Ishikawa (cell line): ENCODE measurements around the gene MYO5A.

Source experiments
- CEBPB ChIP-seq: IDR thresholded peaks from 2 replicates; pipeline ENCODE4 v1.6.1; 2012
- CREB1 ChIP-seq: IDR thresholded peaks from 2 replicates; pipeline ENCODE4 v1.6.1; 2012; ENCODE audit warnings: low read depth
- EGR1 ChIP-seq: IDR thresholded peaks from 2 replicates; pipeline ENCODE4 v1.6.1; 2012
- EP300 ChIP-seq: IDR thresholded peaks from 2 replicates; pipeline ENCODE4 v1.6.1; 2012; ENCODE audit warnings: borderline replicate concordance
- FOXM1 ChIP-seq: IDR thresholded peaks from 2 replicates; pipeline ENCODE4 v1.6.1; 2012; ENCODE audit warnings: low read depth, borderline replicate concordance
- MAX ChIP-seq: IDR thresholded peaks from 2 replicates; pipeline ENCODE4 v1.6.1; 2012
- NFIC ChIP-seq: IDR thresholded peaks from 2 replicates; pipeline ENCODE4 v1.6.1; 2012
- RAD21 ChIP-seq: IDR thresholded peaks from 2 replicates; pipeline ENCODE4 v1.6.1; 2012; ENCODE audit warnings: low read depth
- TAF1 ChIP-seq: IDR thresholded peaks from 2 replicates; pipeline ENCODE4 v1.6.1; 2012; ENCODE audit warnings: low read depth, mild to moderate bottlenecking
- TCF12 ChIP-seq: IDR thresholded peaks from 2 replicates; pipeline ENCODE4 v1.6.1; 2012; ENCODE audit warnings: low read depth
- TEAD4 ChIP-seq: IDR thresholded peaks from 2 replicates; pipeline ENCODE4 v1.6.1; 2012
- USF1 ChIP-seq: IDR thresholded peaks from 2 replicates; pipeline ENCODE4 v1.6.1; 2012
- YY1 ChIP-seq: IDR thresholded peaks from 2 replicates; pipeline ENCODE4 v1.6.1; 2012; ENCODE audit warnings: low read depth
- ZBTB7A ChIP-seq: IDR thresholded peaks from 2 replicates; pipeline ENCODE4 v1.6.1; 2012; ENCODE audit warnings: low read depth
- TF ChIP-seq, protein P1 (sequence below): IDR thresholded peaks from 2 replicates; pipeline ENCODE4 v1.6.1; 2012; ENCODE audit warnings: low read depth, mild to moderate bottlenecking

Gene MYO5A

GRCh38 chr15:52352086-52352485 lies 176.6 kb downstream of the MYO5A start:
- no peak for TF ChIP-seq MAX
- no peak for TF ChIP-seq EGR1
- TF ChIP-seq CEBPB = no peak
- no peak for TF ChIP-seq TAF1
- no peak for TF ChIP-seq TCF12
- no peak for TF ChIP-seq YY1
- no peak for TF ChIP-seq EP300
- no peak for TF ChIP-seq ZBTB7A

GRCh38 chr15:52351206-52351908 lies 177.3 kb downstream of the MYO5A start:
- TF ChIP-seq TEAD4 = no peak
- TF ChIP-seq CREB1 = no peak
- no peak for TF ChIP-seq TAF1
- TF ChIP-seq, protein P1, sequence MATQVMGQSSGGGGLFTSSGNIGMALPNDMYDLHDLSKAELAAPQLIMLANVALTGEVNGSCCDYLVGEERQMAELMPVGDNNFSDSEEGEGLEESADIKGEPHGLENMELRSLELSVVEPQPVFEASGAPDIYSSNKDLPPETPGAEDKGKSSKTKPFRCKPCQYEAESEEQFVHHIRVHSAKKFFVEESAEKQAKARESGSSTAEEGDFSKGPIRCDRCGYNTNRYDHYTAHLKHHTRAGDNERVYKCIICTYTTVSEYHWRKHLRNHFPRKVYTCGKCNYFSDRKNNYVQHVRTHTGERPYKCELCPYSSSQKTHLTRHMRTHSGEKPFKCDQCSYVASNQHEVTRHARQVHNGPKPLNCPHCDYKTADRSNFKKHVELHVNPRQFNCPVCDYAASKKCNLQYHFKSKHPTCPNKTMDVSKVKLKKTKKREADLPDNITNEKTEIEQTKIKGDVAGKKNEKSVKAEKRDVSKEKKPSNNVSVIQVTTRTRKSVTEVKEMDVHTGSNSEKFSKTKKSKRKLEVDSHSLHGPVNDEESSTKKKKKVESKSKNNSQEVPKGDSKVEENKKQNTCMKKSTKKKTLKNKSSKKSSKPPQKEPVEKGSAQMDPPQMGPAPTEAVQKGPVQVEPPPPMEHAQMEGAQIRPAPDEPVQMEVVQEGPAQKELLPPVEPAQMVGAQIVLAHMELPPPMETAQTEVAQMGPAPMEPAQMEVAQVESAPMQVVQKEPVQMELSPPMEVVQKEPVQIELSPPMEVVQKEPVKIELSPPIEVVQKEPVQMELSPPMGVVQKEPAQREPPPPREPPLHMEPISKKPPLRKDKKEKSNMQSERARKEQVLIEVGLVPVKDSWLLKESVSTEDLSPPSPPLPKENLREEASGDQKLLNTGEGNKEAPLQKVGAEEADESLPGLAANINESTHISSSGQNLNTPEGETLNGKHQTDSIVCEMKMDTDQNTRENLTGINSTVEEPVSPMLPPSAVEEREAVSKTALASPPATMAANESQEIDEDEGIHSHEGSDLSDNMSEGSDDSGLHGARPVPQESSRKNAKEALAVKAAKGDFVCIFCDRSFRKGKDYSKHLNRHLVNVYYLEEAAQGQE = no peak
- TF ChIP-seq CEBPB = no peak
- TF ChIP-seq ZBTB7A = no peak

- TF ChIP-seq CREB1 (no peak), EGR1 (no peak)
Measured at GRCh38 chr15:52350423-52350822, 178.3 kb downstream of the MYO5A start.

GRCh38 chr15:52349052-52349700 lies 179.5 kb downstream of the MYO5A start:
- TF ChIP-seq MAX = no peak

DNA sequence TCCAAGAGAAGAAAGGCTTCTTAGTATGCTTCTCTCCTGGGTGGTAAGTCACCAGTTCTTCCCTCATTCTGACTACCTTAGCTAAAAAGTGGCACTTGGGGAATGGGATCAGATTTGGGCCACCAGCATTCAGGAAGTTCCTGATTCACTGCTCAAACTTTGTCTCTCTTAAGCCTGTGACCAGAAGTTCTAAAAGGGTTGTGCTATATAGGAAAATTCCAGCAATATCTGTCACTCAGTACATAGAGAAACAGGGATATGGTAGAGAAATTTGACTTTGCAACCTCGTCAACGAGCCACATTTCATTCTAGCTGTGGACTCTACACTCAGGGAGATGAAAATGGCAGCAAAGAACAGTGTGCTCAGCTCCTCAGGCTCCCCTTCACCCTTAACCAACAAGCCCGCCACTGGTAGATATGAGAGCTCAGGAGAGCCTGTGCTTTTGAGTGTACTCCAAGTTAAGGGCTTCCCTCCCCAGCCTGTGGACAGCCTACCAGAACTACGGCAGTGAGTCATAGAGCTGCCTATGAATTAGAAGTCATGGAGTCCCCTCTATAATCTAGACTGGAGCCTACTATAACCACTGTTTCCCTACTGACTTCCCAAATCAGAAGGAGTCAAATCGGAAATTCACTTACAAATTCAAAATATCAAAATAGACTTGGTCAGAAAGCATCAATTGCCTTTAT lies 180.5 kb downstream of the MYO5A start:
- no peak for TF ChIP-seq TCF12
- no peak for TF ChIP-seq CREB1
- no peak for TF ChIP-seq CEBPB
- no peak for TF ChIP-seq FOXM1
- no peak for TF ChIP-seq NFIC
- no peak for TF ChIP-seq MAX
- no peak for TF ChIP-seq RAD21

DNA sequence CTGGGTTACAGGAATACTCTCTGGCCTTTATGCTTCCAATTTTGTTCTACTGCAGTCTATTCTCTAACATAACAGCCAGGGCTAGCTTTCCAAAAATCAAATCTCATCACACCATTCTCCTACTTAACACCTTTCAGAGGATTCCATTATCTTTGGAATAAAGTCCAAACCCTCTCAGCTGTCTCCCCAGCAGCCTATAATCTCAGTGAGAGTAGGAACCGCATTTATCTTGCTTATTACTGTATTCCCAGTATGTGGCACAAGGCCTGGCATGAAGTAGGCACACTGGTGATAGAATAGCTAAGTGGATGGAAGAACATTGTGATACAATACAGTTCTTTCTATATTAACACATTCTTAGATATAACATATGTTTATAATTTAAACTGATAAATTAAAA lies 184.1 kb downstream of the MYO5A start:
- TF ChIP-seq CEBPB (no peak), TEAD4 (no peak), CREB1 (no peak), TAF1 (no peak), NFIC (no peak), FOXM1 (no peak), ZBTB7A (no peak), MAX (no peak), RAD21 (no peak)
- TF ChIP-seq, protein P1 = no peak

GRCh38 chr15:52343831-52344230 lies 184.8 kb downstream of the MYO5A start:
- no peak for TF ChIP-seq YY1
- no peak for TF ChIP-seq EP300
- no peak for TF ChIP-seq MAX
- TF ChIP-seq RAD21 = no peak
- TF ChIP-seq CEBPB = no peak
- no peak for TF ChIP-seq NFIC
- no peak for TF ChIP-seq ZBTB7A
- TF ChIP-seq CREB1 = no peak
- no peak for TF ChIP-seq USF1
- TF ChIP-seq, protein P1 = no peak
- no peak for TF ChIP-seq EGR1
- TF ChIP-seq TAF1 = no peak
- TF ChIP-seq TCF12 = no peak
- TF ChIP-seq FOXM1 = no peak
- no peak for TF ChIP-seq TEAD4
